ENCODE measurements around the gene IRF2. TPM values are rescaled to one million over a fixed set of nuclear protein-coding genes. Genes with fewer than 3 reads are reported as not detected.

IRF2 gene
- total RNA-seq, 6 experiments from 2014 or later = 13.4 to 24.0 (median 19.7) TPM

DNA sequence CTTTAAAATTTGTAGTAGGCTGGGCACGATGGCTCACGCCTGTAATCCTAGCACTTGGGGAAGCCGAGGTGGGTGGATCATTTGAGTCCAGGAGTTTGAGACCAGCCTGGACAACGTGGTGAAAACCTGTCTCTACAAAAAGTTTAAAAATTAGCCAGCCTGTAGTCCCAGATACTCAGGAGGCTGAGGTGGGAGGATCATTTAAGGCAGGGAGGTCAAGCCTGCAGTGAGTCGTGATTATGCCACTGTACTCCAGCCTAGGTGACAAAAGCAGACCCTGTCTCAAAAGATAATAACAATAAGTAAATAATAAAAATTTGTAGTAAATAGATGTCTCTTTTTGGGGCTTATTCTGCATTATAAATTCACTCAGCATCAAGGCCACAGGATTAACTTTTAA lies 118.5 kb downstream of the IRF2 start:
- no peak overlapping the region for H3K27ac Mint-ChIP-seq
- H3K4me3 Mint-ChIP-seq = no peak overlapping the region
- DNase-seq = no peak
- H3K9me3 Mint-ChIP-seq = no peaks in the 10 kb centered on the region
- H3K4me1 Mint-ChIP-seq (ENCODE audit: low read depth) = peaks cover 15% of the 10 kb centered on the region
- TF ChIP-seq, protein P1, sequence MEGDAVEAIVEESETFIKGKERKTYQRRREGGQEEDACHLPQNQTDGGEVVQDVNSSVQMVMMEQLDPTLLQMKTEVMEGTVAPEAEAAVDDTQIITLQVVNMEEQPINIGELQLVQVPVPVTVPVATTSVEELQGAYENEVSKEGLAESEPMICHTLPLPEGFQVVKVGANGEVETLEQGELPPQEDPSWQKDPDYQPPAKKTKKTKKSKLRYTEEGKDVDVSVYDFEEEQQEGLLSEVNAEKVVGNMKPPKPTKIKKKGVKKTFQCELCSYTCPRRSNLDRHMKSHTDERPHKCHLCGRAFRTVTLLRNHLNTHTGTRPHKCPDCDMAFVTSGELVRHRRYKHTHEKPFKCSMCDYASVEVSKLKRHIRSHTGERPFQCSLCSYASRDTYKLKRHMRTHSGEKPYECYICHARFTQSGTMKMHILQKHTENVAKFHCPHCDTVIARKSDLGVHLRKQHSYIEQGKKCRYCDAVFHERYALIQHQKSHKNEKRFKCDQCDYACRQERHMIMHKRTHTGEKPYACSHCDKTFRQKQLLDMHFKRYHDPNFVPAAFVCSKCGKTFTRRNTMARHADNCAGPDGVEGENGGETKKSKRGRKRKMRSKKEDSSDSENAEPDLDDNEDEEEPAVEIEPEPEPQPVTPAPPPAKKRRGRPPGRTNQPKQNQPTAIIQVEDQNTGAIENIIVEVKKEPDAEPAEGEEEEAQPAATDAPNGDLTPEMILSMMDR (IDR thresholded peaks at IDR 0.05) = no peak
- peaks cover 4% of the 10 kb centered on the region; the same call in 1 of the 2 replicates for H3K27me3 Mint-ChIP-seq (ENCODE audit: insufficient read depth)
- H3K36me3 Mint-ChIP-seq (ENCODE audit: low read depth) = no peaks in the 10 kb centered on the region

DNA sequence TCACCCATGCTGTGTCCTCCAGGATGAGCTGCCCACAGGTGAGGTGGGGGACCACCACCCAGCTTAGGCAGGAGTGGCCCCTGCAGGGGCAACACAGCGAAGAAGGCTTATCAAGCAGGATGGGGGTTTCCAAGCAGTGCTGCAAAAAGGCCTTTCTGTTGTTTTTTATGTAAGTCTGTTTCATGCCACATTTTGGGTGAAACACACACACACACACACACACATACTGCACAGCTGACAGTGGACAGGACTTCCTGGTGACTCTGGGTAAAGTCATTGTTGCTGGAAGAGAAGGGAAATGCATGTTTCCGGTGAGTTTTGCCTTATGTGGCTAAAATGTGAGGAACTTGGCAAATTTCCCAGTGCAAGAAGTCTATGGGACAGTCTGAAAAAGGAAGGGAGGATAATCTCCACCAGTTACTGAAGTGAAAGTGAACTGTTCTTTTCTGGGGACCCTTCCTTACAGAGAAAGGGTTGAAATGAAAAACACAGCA lies 119.2 kb downstream of the IRF2 start:
- peak; percentile 86 for DNase-seq
- no peaks in the 10 kb centered on the region for H3K9me3 Mint-ChIP-seq

DNA sequence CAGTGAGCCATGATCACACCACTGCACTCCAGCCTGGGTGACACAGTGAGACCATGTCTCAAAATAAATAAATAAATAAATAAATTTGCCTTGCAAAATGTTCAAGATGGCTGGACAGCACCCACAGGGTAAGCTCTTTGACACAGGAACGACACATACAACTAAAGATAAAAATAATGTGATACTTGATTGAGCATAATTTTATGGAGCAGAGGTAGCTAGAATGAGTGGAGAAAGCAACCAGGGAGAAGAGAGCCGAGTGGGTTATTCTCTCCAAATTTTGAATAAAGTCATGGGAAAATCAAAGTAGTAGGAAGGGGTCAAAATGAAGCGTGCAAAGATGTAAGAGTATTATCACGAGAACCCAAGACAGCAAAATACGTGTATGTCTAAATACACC lies 121.5 kb downstream of the IRF2 start:
- Mint-ChIP-seq H3K9me3 (no peaks in the 10 kb centered on the region), H3K4me3 (no peak overlapping the region), H3K4me1 (ENCODE audit: low read depth) (peaks cover 15% of the 10 kb centered on the region), H3K27me3 (ENCODE audit: insufficient read depth) (peaks cover 6% of the 10 kb centered on the region), H3K27ac (no peak overlapping the region), H3K36me3 (ENCODE audit: low read depth) (no peaks in the 10 kb centered on the region)
- TF ChIP-seq, protein P1 (IDR thresholded peaks at IDR 0.05) = no peak
- DNase-seq = no peak

More for the DNA sequence above, 119.2 kb downstream of the IRF2 start:
- Mint-ChIP-seq H3K27ac (peak overlapping the region; percentile 79), H3K27me3 (ENCODE audit: insufficient read depth) (peaks cover 4% of the 10 kb centered on the region; the same call in 1 of the 2 replicates), H3K36me3 (ENCODE audit: low read depth) (no peaks in the 10 kb centered on the region), H3K4me3 (peak overlapping the region; percentile 57), H3K4me1 (ENCODE audit: low read depth) (peaks cover 15% of the 10 kb centered on the region)
- TF ChIP-seq, protein P1 (IDR thresholded peaks at IDR 0.05) = no peak

DNA sequence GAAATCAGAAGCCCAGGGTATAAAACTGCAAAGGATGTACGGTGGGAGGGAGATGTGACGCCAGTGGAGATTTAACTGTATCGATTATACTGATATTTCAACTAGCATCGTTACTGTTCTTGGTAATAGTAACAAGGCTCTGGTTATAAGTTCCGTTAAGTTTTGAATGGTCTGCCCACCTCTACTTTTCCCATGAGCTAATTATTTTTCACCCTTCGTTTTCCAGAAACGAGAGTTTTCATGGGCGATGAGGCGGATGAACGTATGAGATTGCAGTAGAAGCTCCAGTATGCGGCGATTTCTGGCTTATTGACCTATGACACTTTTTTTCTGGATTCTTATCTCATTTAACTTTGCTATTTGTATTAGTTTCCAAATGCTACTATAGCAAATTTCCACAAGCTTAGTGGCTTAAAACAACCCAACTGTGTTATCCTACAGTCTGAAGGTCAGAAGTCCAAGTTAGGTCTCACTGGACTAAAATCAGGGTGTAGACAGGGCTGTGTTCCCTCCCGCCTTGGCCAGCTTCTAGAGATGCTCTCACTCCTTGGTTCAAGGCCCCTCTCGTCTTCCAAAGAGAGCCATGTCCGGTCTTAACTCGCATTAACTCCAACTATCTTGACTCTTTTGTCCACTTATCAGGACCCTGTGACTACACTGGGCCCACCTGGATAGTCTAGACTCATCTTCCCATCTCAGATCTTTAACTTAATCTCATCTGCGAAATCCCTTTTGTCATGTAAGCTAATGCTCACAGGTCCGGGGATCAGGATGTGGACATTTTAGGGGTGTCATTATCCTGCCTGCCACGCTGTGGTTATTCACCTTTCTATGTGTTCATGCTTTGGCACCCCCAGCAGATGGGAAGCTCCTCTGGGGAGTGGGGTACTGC lies 122.5 kb downstream of the IRF2 start:
- H3K27ac Mint-ChIP-seq = no peak overlapping the region
- no peaks in the 10 kb centered on the region for H3K36me3 Mint-ChIP-seq (ENCODE audit: low read depth)
- H3K9me3 Mint-ChIP-seq = no peaks in the 10 kb centered on the region
- TF ChIP-seq, protein P1 (IDR thresholded peaks at IDR 0.05) = no peak
- H3K4me1 Mint-ChIP-seq (ENCODE audit: low read depth) = peaks cover 15% of the 10 kb centered on the region
- peaks cover 6% of the 10 kb centered on the region for H3K27me3 Mint-ChIP-seq (ENCODE audit: insufficient read depth)
- H3K4me3 Mint-ChIP-seq = no peak overlapping the region
- no peak for DNase-seq

DNA sequence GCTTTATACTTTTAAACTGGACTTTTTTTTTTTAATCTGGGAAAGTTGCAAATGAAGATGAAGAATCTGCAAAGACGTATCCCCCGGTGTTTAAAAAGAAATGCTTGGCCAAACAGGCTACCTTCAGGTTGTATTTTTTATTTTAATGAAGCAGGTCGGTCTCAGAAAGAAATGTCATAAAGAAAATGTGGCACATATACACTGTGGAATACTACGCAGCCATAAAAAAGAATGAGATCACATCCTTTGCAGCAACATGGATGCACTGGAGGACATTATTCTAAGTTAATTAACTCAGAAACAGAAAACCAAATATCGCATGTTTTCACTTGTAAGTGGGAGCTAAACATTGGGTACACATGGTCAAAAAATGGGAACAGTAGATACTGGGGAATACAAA lies 123.4 kb downstream of the IRF2 start:
- Mint-ChIP-seq H3K36me3 (ENCODE audit: low read depth) (no peaks in the 10 kb centered on the region), H3K4me1 (ENCODE audit: low read depth) (peaks cover 15% of the 10 kb centered on the region), H3K9me3 (no peaks in the 10 kb centered on the region), H3K27me3 (ENCODE audit: insufficient read depth) (peaks cover 6% of the 10 kb centered on the region), H3K4me3 (no peak overlapping the region), H3K27ac (no peak overlapping the region)
- TF ChIP-seq, protein P1 (IDR thresholded peaks at IDR 0.05) = no peak
- DNase-seq = no peak

Measured in HFFc6 (cell line).